HEK293T (cell line): Measurements from ENCODE around the gene MMP20.

Source experiments
- BHLHE40 ChIP-seq: fragments of 450-650 bp; IDR thresholded peaks from 2 replicates; pipeline ENCODE4 v1.6.1; 2016; ENCODE audit warnings: mild to moderate bottlenecking, moderate library complexity, borderline replicate concordance
- CTBP1 ChIP-seq: fragments of 450-650 bp; IDR thresholded peaks from 2 replicates; pipeline ENCODE4 v1.6.1; 2016; ENCODE audit warnings: borderline replicate concordance
- FOXA1 ChIP-seq: fragments of 450-650 bp; IDR thresholded peaks from 2 replicates; pipeline ENCODE4 v1.6.1; 2016; ENCODE audit warnings: mild to moderate bottlenecking
- FOXK2 ChIP-seq: fragments of 450-650 bp; IDR thresholded peaks from 2 replicates; pipeline ENCODE4 v1.6.1; 2016; ENCODE audit warnings: mild to moderate bottlenecking
- FOXM1 ChIP-seq: fragments of 450-650 bp; IDR thresholded peaks from 2 replicates; pipeline ENCODE4 v1.6.1; 2017; ENCODE audit warnings: mild to moderate bottlenecking, borderline replicate concordance
- HDGF ChIP-seq: fragments of 450-650 bp; IDR thresholded peaks from 2 replicates; pipeline ENCODE4 v1.6.1; 2017; ENCODE audit warnings: antibody characterized with exemption, borderline replicate concordance
- LEF1 ChIP-seq: fragments of 450-650 bp; IDR thresholded peaks from 2 replicates; pipeline ENCODE4 v1.6.1; 2017; ENCODE audit warnings: mild to moderate bottlenecking, borderline replicate concordance
- NFRKB ChIP-seq: fragments of 450-650 bp; IDR thresholded peaks from 2 replicates; pipeline ENCODE4 v1.6.1; 2016; ENCODE audit warnings: mild to moderate bottlenecking, moderate library complexity
- PKNOX1 ChIP-seq: fragments of 450-650 bp; IDR thresholded peaks from 2 replicates; pipeline ENCODE4 v1.6.1; 2016
- SP1 ChIP-seq: fragments of 450-650 bp; IDR thresholded peaks from 2 replicates; pipeline ENCODE4 v1.6.1; 2017
- SUZ12 ChIP-seq: fragments of 450-650 bp; IDR thresholded peaks from 2 replicates; pipeline ENCODE4 v1.6.1; 2016; ENCODE audit warnings: mild to moderate bottlenecking
- TARDBP ChIP-seq: fragments of 450-650 bp; IDR thresholded peaks from 2 replicates; pipeline ENCODE4 v1.6.1; 2016
- ZNF384 ChIP-seq: fragments of 450-650 bp; IDR thresholded peaks from 2 replicates; pipeline ENCODE4 v1.6.1; 2016

- TF ChIP-seq FOXA1 (no peak), FOXK2 (no peak), SP1 (no peak), SUZ12 (no peak), FOXM1 (no peak), NFRKB (no peak), BHLHE40 (no peak), CTBP1 (no peak), ZNF384 (no peak), HDGF (no peak), LEF1 (no peak), TARDBP (no peak), PKNOX1 (no peak)
Measured at GRCh38 chr11:102615894-102616432, 9.2 kb downstream of the MMP20 start.
